Adrenal gland (tissue), 5 donors: ENCODE data around the gene ZFR2.

Source experiments
- CTCF ChIP-seq, 6 experiments: fragments of 450-650 bp in 4 of 6; fragments of 200-600 bp in 2 of 6; sonication (generic) in 1 of 6; IDR thresholded peaks; 1 replicate in 5 of 6; 2 replicates in 1 of 6; pipeline versions ENCODE4 v1.5.1 to v1.8.0; 2016 to 2021; ENCODE audit warnings: antibody characterized with exemption in 6 of 6, mild to moderate bottlenecking in 2 of 6, moderate library complexity in 1 of 6
- POLR2A ChIP-seq, 2 donors: fragments of 450-650 bp; IDR thresholded peaks; one replicate each; pipeline ENCODE4 v1.6.1; 2017; ENCODE audit warnings: antibody characterized with exemption in 2 of 2, mild to moderate bottlenecking in 2 of 2, moderate library complexity in 1 of 2
- donor health status: DM: no; HTN: no; CAD: no.

- TF ChIP-seq POLR2A (IDR thresholded peaks at IDR 0.05) (no peak), CTCF (IDR thresholded peaks at IDR 0.05) (no peak)
Observed at GRCh38 chr19:3852177-3852511, 16.7 kb downstream of the ZFR2 start.
